Cardiac ventricle fibroblast (primary cell): ENCODE data around the gene TCEA3. TPM values are rescaled to one million over a fixed set of nuclear protein-coding genes. Genes with fewer than 3 reads are reported as not detected.

ENCODE experiments used
- total RNA-seq: library from RNA; depleted of rRNA; stranded (reverse); fragments of >200 nt; gene quantifications from 2 replicates; pipeline ENCODE4 v1.2.3, GENCODE V29; 2015

TCEA3 gene
- total RNA-seq, result 4.1 and 6.0 TPM in 2 replicates

GRCh38 chr1:23424293-23425192 lies at the start of gene TCEA3:
TCEA3 (minus strand) TSS chr1:23424748; CDS start chr1:23424633, 115 bp downstream.

DNA sequence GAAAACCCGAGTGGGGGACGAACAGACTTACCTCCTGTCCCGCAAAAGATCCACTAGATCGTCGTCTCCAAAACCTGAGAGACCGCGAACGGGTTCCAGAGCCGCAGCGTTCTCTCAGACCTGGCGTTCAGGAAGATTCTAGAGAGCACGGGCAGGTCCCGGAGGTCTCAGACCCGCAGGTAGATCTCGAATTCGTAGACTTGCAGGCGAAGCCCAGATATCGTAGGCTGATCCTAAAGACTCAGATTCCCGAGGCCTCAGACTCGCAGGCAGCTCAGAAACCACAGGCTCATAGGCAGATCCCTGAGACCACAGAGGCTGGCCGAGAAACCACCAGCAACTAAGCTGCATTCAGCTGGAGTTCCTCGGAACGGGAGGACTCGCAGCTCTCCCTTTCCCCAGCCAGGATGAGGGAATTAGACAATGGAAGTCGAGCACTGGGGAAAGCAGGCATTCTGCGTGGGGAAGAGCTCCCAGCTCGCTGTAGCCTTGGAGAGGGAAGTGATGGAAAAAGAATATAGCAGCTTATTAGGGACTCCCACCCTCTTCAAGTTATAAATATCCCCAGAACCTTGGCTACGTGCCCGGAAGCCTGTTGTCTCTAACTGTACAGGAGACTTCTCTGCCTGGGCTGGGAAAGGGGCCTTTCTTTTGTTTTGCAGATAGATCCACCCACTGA lies 55.1 kb downstream of the TCEA3 start, which contains the start of gene ZNF436:
Gene ZNF436 (minus strand): TSS at position 502 of the 679 bp plus-strand sequence. CDS start 1,831 bp downstream, outside the sequence.

DNA sequence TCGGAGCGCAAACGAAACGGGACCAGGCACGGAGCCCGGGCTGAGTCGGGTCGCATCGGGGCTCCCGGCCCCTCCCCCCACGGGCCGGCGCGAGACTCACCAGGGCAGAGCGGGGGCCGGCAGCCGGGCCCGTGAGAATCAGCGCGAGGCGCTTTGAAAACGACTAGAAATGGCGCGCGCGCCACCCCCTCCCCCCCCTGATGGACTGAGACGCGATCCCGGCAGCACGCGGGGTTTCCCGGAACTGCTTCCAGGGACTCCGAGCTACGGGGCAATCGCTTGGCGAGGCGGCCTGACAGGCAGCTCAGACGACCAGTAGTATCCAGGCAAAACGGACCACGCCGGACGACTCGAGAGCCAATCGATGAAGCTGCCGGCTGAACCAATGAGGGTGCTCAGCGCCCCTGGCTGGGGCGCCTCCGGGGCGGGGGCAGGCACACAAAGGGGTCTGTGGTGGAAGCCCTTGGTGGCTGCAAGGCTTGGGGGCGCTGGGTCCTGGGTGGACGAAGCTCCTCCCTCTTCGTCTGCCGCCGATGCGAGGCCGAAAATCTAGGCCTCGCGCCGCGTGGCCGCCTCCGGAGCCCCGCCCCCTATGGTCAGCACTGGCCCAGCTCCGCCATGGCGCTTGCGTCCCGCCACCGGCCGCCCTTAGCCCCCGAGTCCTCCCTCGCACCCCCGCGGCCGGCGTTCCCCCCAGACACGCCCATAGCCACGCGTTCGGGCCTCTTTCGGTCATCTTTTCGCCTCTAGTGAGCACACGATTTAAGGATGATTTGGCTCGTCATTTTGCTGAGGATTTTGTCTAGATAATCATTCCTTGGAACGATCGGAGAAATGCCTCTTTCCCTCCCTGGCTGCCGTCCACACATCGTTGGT lies 80.2 kb downstream of the TCEA3 start, which contains the start of gene HNRNPR:
Gene HNRNPR (minus strand): TSS at position 174 of the 876 bp plus-strand sequence. CDS start 3,276 bp downstream, outside the sequence.

Other genes with a start within 250 kb of the TCEA3 start
- not detected in 2 replicates for gene HTR1D, start 207.2 kb downstream of the TCEA3 start, total RNA-seq
- 62.5 and 62.8 TPM in 2 replicates for gene HNRNPR, start 80.5 kb downstream of the TCEA3 start, total RNA-seq
- 31.8 and 32.6 TPM in 2 replicates for gene ZNF436, start 54.9 kb downstream of the TCEA3 start, total RNA-seq
- 51.4 and 52.9 TPM in 2 replicates for gene ASAP3, start 59.4 kb upstream of the TCEA3 start, total RNA-seq
- 0.06 and 0.15 TPM in 2 replicates for gene E2F2, start 106.5 kb upstream of the TCEA3 start, total RNA-seq
- 148 and 174 TPM in 2 replicates for gene ID3, start 134.8 kb upstream of the TCEA3 start, total RNA-seq